Ovary (tissue), 9 donors: ENCODE results near the gene HDHD5. TPM values are rescaled to one million over a fixed set of nuclear protein-coding genes. Genes with fewer than 3 reads are reported as not detected.

Experiments used
- DNase-seq, 5 donors: peaks; one replicate each; pipeline ENCODE4 v3.0.0-alpha.2; 2019 to 2020
- H3K27ac ChIP-seq, 2 donors: fragments of 200-600 bp; one replicate each; pipeline versions ENCODE4 v1.5.1 to v1.8.0; 2019 to 2022
- H3K27me3 ChIP-seq: fragments of 200-600 bp; one replicate; pipeline ENCODE4 v1.8.0; 2022
- H3K36me3 ChIP-seq: fragments of 200-600 bp; sonication (generic); one replicate; pipeline ENCODE4 v1.5.1; 2019
- H3K4me1 ChIP-seq: one replicate; pipeline ENCODE4 v1.8.1; 2013; ENCODE audit warnings: mild to moderate bottlenecking, moderate library complexity; ENCODE audit not compliant: insufficient read depth
- H3K4me3 ChIP-seq: fragments of 200-600 bp; sonication (generic); one replicate; pipeline ENCODE4 v1.5.1; 2017
- H3K9me3 ChIP-seq, 2 donors: fragments of 200-600 bp in 1 of 2; sonication (generic) in 1 of 2; one replicate each; pipeline versions ENCODE4 v1.5.1 to v1.8.1; 2013 to 2019; ENCODE audit warnings: mild to moderate bottlenecking in 1 of 2, moderate library complexity in 1 of 2
- CTCF ChIP-seq, 3 donors: fragments of 450-650 bp in 2 of 3; fragments of 200-600 bp in 1 of 3; IDR thresholded peaks; one replicate each; pipeline versions ENCODE4 v1.5.1 to v1.8.0; 2016 to 2022; ENCODE audit warnings: antibody characterized with exemption in 3 of 3, mild to moderate bottlenecking in 1 of 3
- EP300 ChIP-seq: sonication (generic); formaldehyde crosslinking; IDR thresholded peaks from one replicate; pipeline ENCODE4 v1.6.1; 2017; ENCODE audit warnings: antibody characterized with exemption
- POLR2A ChIP-seq: fragments of 450-650 bp; IDR thresholded peaks from one replicate; pipeline ENCODE4 v1.6.1; 2017; ENCODE audit warnings: antibody characterized with exemption, mild to moderate bottlenecking, moderate library complexity
- WGBS, 3 donors: extraction: QIAGEN DNeasy Blood & Tissue Kit in 1 of 3; methylation state at CpG; one replicate each; pipeline versions ENCODE4 v1.1.5 to v1.1.7; 2013 to 2017; 5-methylcytosine and 5-hydroxymethylcytosine counted together
- intact Hi-C, 4 donors: fragments of 100-400 bp; cut with DNase I; formaldehyde crosslinking; loops; one replicate each; pipeline versions ENCODE4 v1.11.0 to v1.15.1; 2022 to 2023
- polyA plus RNA-seq, 2 donors: library from polyadenylated mRNA; stranded (reverse); fragments of 200-250 nt in 1 of 2; fragments of 350-450 nt in 1 of 2; fragmentation: Illumina TruSeq in 1 of 2; extraction: RNeasy Lipid Tissue Mini Kit (QIAGEN cat#74804) in 1 of 2; gene quantifications; one replicate each; pipeline ENCODE4 v1.2.3, GENCODE V29; 2013 to 2014
- total RNA-seq, 7 donors: library from RNA; depleted of rRNA in 2 of 7; stranded (reverse); fragments of >200 nt in 2 of 7; fragmentation: NEBNext Ultra II Directional in 3 of 7; extraction: Animal tissue kit (Norgen Biotek cat#: 25700) in 3 of 7; gene quantifications; one replicate each; pipeline versions ENCODE4 v1.1.0 to v1.2.4, GENCODE V29; 2016 to 2023
- donor health status: DM: no; HTN: no; CAD: no; lungs with moderate emphysema.
- donor health status: DM: no; HTN: no; CAD: no.
- donor health status: Bipolar disorder and iron deficiency.
- donor health status: DM: yes; HTN: yes; CAD: no.
- donor health status: DM: no; HTN: no; CAD: no.
- donor health status: DM: yes; HTN: yes; CAD: no.

HDHD5 gene
- total and polyA plus RNA-seq, 9 donors, result 8.9 to 29.5 (median 23.9) TPM

GRCh38 chr22:17133137-17133536 is 25.9 kb downstream of the HDHD5 start:
- no peaks in the 10 kb centered on the region for H3K9me3 ChIP-seq
- H3K27ac ChIP-seq, result no peak overlapping the region
- intact Hi-C loops, result no loop called here
- no peaks in the 10 kb centered on the region for H3K4me1 ChIP-seq
- no peaks in the 10 kb centered on the region for H3K27me3 ChIP-seq
- no peaks in the 10 kb centered on the region for H3K36me3 ChIP-seq
- H3K4me3 ChIP-seq, result no peak overlapping the region
- TF ChIP-seq CTCF (IDR thresholded peaks at IDR 0.05), result no peak
- TF ChIP-seq POLR2A, result no peak
- no peak for TF ChIP-seq EP300
- WGBS, 3 donors, result 85 to 91% (median 88%) methylated on average over 7 of the region's 7 CpGs
- DNase-seq, result no peak

- TF ChIP-seq CTCF (IDR thresholded peaks at IDR 0.05) (no peak), POLR2A (no peak)
- DNase-seq, result no peak
Measured at GRCh38 chr22:17132112-17132511, 27.0 kb downstream of the HDHD5 start.

GRCh38 chr22:17131686-17132085 is 27.4 kb downstream of the HDHD5 start:
- Histone ChIP-seq H3K36me3 (no peaks in the 10 kb centered on the region), H3K4me3 (no peak overlapping the region), H3K4me1 (no peaks in the 10 kb centered on the region), H3K27ac (no peak overlapping the region), H3K27me3 (no peaks in the 10 kb centered on the region), H3K9me3 (no peaks in the 10 kb centered on the region)
- WGBS, 3 donors, result 46 to 53% (median 53%) methylated on average over 5 of the region's 5 CpGs
- no peak for DNase-seq
- intact Hi-C loops, result no loop called here
- TF ChIP-seq POLR2A (no peak), CTCF (IDR thresholded peaks at IDR 0.05) (no peak), EP300 (no peak)

More at GRCh38 chr22:17132112-17132511, 27.0 kb downstream of the HDHD5 start:
- H3K4me1 ChIP-seq, result no peaks in the 10 kb centered on the region
- H3K27me3 ChIP-seq, result no peaks in the 10 kb centered on the region
- intact Hi-C loops, result no loop called here
- H3K27ac ChIP-seq, result no peak overlapping the region
- no peaks in the 10 kb centered on the region for H3K36me3 ChIP-seq
- H3K9me3 ChIP-seq, result no peaks in the 10 kb centered on the region
- H3K4me3 ChIP-seq, result no peak overlapping the region
- 19 to 35% (median 27%) methylated on average over 2 of the region's 2 CpGs for WGBS, 3 donors

- H3K4me1 ChIP-seq, result no peaks in the 10 kb centered on the region
- TF ChIP-seq EP300 (no peak), CTCF (IDR thresholded peaks at IDR 0.05) (no peak), POLR2A (no peak)
- no peaks in the 10 kb centered on the region for H3K27me3 ChIP-seq
- no peak overlapping the region for H3K27ac ChIP-seq
- 90 to 94% (median 93%) methylated on average over 1 of the region's 1 CpG for WGBS, 3 donors
- no peaks in the 10 kb centered on the region for H3K36me3 ChIP-seq
- H3K4me3 ChIP-seq, result no peak overlapping the region
- intact Hi-C loops, result no loop called here
- no peaks in the 10 kb centered on the region for H3K9me3 ChIP-seq
- no peak for DNase-seq
Measured at GRCh38 chr22:17130199-17130598, 28.9 kb downstream of the HDHD5 start.
